T-helper 2 cell treated with Interferon-gamma antibody and Interleukin-4, amounts not matched to agents 100 ng/mL and 5 ng/mL, for 36 hours (primary cell): ENCODE data around the gene PRM2. TPM values are rescaled to one million over a fixed set of nuclear protein-coding genes. Genes with fewer than 3 reads are reported as not detected.
"Not testable (repeated sequence)": the region's sequence is repeated elsewhere in the genome, so short reads cannot be mapped to it uniquely, and the experiment has no call there.

Experiments used
- intact Hi-C: fragments of 100-400 bp; cut with micrococcal nuclease; formaldehyde crosslinking; loops from one replicate; pipeline ENCODE4 v1.15.1; 2023
- total RNA-seq: library from RNA; stranded (reverse); gene quantifications from 2 replicates; pipeline ENCODE4 v1.2.3, GENCODE V29; 2022

The PRM2 gene
- total RNA-seq, 1 donor from 2014 or later = not detected

- intact Hi-C loops = not testable (repeated sequence)
These were observed 13.4 kb upstream of the PRM2 start for GRCh38 chr16:11289696-11290095.

- intact Hi-C loops = no loop called here
These were observed 12.9 kb upstream of the PRM2 start for GRCh38 chr16:11289202-11289601.

- intact Hi-C loops = no loop called here
These were observed 9.6 kb upstream of the PRM2 start for GRCh38 chr16:11285842-11286241.

GRCh38 chr16:11283820-11284248 lies 7.6 kb upstream of the PRM2 start:
- intact Hi-C loops = no loop called here

GRCh38 chr16:11280616-11281522 lies 4.6 kb upstream of the PRM2 start, which contains the start of gene PRM1:
Gene PRM1, minus strand, starts transcription at chr16:11281330. Its CDS starts 92 bp downstream, at chr16:11281238.
- intact Hi-C loops = no loop called here

- intact Hi-C loops = no loop called here
These were observed 2.7 kb upstream of the PRM2 start for GRCh38 chr16:11278681-11279628.

- intact Hi-C loops = no loop called here
These were observed 1.5 kb upstream of the PRM2 start for GRCh38 chr16:11277607-11278337.

GRCh38 chr16:11276896-11277593 lies 765 bp upstream of the PRM2 start:
- intact Hi-C loops = no loop called here

- intact Hi-C loops = no loop called here
These were observed 1.3 kb downstream of the PRM2 start for GRCh38 chr16:11274964-11275363.

GRCh38 chr16:11273721-11274324 lies 2.5 kb downstream of the PRM2 start:
- intact Hi-C loops = no loop called here

- intact Hi-C loops = no loop called here
These were observed 3.2 kb downstream of the PRM2 start, which contains the start of gene PRM3 for GRCh38 chr16:11272921-11273720. Gene PRM3, minus strand, starts transcription at chr16:11273629. Its CDS starts 34 bp downstream, at chr16:11273595.

- intact Hi-C loops = no loop called here
These were observed 3.8 kb downstream of the PRM2 start for GRCh38 chr16:11272484-11272883.

- intact Hi-C loops = no loop called here
These were observed 4.7 kb downstream of the PRM2 start for GRCh38 chr16:11271610-11272009.

GRCh38 chr16:11270602-11271162 lies 5.6 kb downstream of the PRM2 start:
- intact Hi-C loops = no loop called here

- intact Hi-C loops = no loop called here
These were observed 7.3 kb downstream of the PRM2 start, which contains the start of gene TNP2 for GRCh38 chr16:11268921-11269375. Gene TNP2, minus strand, starts transcription at chr16:11269325. Its CDS starts 63 bp downstream, at chr16:11269262.

- intact Hi-C loops = no loop called here
These were observed 11.2 kb downstream of the PRM2 start for GRCh38 chr16:11265124-11265523.

- intact Hi-C loops = no loop called here
These were observed 12.0 kb downstream of the PRM2 start for GRCh38 chr16:11264155-11264832.

- intact Hi-C loops = no loop called here
These were observed 12.5 kb downstream of the PRM2 start for GRCh38 chr16:11263737-11264136.
